ENCODE data around the gene NUPR2.

DNA sequence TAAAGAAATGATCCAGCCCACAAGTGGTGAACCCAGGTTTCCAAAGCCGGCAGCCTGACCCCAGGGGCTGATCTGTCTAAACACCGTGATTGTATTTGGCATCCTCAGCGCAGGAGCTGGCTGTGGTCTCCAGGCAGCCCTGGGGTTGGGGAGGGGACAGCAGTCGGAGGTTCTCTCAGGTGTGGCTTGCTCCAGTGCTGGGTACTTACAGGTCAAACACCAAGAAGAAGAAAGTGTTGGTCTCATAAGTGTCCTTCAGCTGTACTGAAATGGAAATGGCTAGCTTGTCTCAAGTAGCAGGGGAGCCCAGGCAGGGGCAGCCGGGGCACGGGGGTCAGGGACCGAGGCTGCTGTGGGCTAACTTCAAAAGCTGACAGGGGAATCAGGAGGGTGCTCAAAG, 29.5 kb downstream of the NUPR2 start:
- TF ChIP-seq POLR2A (IDR thresholded peaks at IDR 0.05; ENCODE audit: low read depth, low read length) (no peak), SPI1 (IDR thresholded peaks at IDR 0.05; ENCODE audit: low read depth, low read length) (no peak), POLR2AphosphoS5 (IDR thresholded peaks at IDR 0.05; ENCODE audit: low read depth, low read length) (no peak), POU2F2 (IDR thresholded peaks at IDR 0.05; ENCODE audit: low read depth, low read length) (no peak), TAF1 (IDR thresholded peaks at IDR 0.05; ENCODE audit: low read depth, low read length) (no peak), PAX5 (IDR thresholded peaks at IDR 0.05; ENCODE audit: insufficient read depth, low read length, severe bottlenecking) (no peak)

Data from GM12891 (cell line).